ENCODE measurements around the gene SPOCK1. TPM values are rescaled to one million over a fixed set of nuclear protein-coding genes. Genes with fewer than 3 reads are reported as not detected.

SPOCK1 gene
- total and polyA plus RNA-seq, 2 of the 4 experiments (the other 2 are of a cell fraction): 5.0 to 20.3 TPM

- ATAC-seq (ENCODE audit: low read depth) (no peak), DNase-seq (no peak)
- no peak overlapping the region for H3K4me2 ChIP-seq (ENCODE audit: low read depth, low read length)
- dilution Hi-C loops (cut with HindIII; ENCODE audit: low sequenced_read_pairs, unreplicated experiment) (no loop called here), intact Hi-C loops (cut with micrococcal nuclease) (no loop called here), in situ Hi-C loops (cut with MboI; ENCODE audit: low sequenced_read_pairs) (loop anchor here (25.0 kb wide), 1 partner anchor 422 kb away; the partner anchor contains the start of gene KLHL3)
- H3K4me1 ChIP-seq (ENCODE audit: control insufficient read depth, insufficient read depth, low read length): peaks cover 3% of the 10 kb centered on the region
- no peak for TF ChIP-seq CHD1 (IDR thresholded peaks at IDR 0.05; ENCODE audit: low read depth, low read length)
- TF ChIP-seq FOS (IDR thresholded peaks at IDR 0.05; ENCODE audit: low read depth, low read length): no peak
- TF ChIP-seq CEBPB (IDR thresholded peaks at IDR 0.05; ENCODE audit: low read depth, low read length): no peak
- TF ChIP-seq ELK1 (IDR thresholded peaks at IDR 0.05; ENCODE audit: borderline replicate concordance, low read depth, low read length): no peak
- TF ChIP-seq RFX5 (IDR thresholded peaks at IDR 0.05; ENCODE audit: low read depth, low read length): no peak
- no peak for TF ChIP-seq RAD21 (IDR thresholded peaks at IDR 0.05; ENCODE audit: low read length)
- TF ChIP-seq USF2 (IDR thresholded peaks at IDR 0.05; ENCODE audit: low read depth, low read length): no peak
- WGBS, 2 experiments (ENCODE audit: extremely low coverage in 2 of 2, insufficient read length in 1 of 2): no CpG with 5 or more reads among the region's 2 CpGs
- no peak overlapping the region for H3K23ac ChIP-seq (ENCODE audit: low read depth, low read length)
- H3K9ac ChIP-seq (ENCODE audit: low read depth, low read length): no peak overlapping the region
- no peak overlapping the region for H4K91ac ChIP-seq (ENCODE audit: insufficient read depth, low read depth, low read length)
- BruUV-seq (replicated peaks): no TSS peak
- H3K4ac ChIP-seq (ENCODE audit: low read depth, low read length): no peak overlapping the region; the same call in 1 of the 2 replicates
- H3K36me3 ChIP-seq (ENCODE audit: control insufficient read depth, insufficient read depth, low read length): no peaks in the 10 kb centered on the region
- H3K27ac ChIP-seq (ENCODE audit: insufficient read depth, low read length): no peak overlapping the region
- no peak overlapping the region for H3K4me3 ChIP-seq (ENCODE audit: insufficient read depth, low read depth, low read length)
- no peak overlapping the region for H3K14ac ChIP-seq (replicated peaks; ENCODE audit: low read depth, low read length)
- no peak overlapping the region for H2BK5ac ChIP-seq (ENCODE audit: low read depth, low read length, poor library complexity, severe bottlenecking)
- H2AK5ac ChIP-seq (ENCODE audit: low read depth, low read length): no peak overlapping the region
- H2BK120ac ChIP-seq (ENCODE audit: low read depth, low read length): no peak overlapping the region
- H3K18ac ChIP-seq (ENCODE audit: low read depth, low read length): no peak overlapping the region
- H3K9me1 ChIP-seq (ENCODE audit: insufficient read depth, low read length): peaks cover 3% of the 10 kb centered on the region; the same call in 1 of the 2 replicates
- no peaks in the 10 kb centered on the region for H4K20me1 ChIP-seq (ENCODE audit: insufficient read depth, low read length)
- H2BK15ac ChIP-seq (ENCODE audit: low read depth, low read length): no peak overlapping the region
- H4K8ac ChIP-seq (ENCODE audit: low read depth in 2 of 2, low read length in 2 of 2): no peak overlapping the region
- no peaks in the 10 kb centered on the region for H3K9me3 ChIP-seq (ENCODE audit: control insufficient read depth, insufficient read depth, low read length)
- H2AFZ ChIP-seq (replicated peaks; ENCODE audit: low read length, poor library complexity): no peak overlapping the region
- ChIA-PET POLR2A (ENCODE audit: unreplicated experiment) (no interaction called here), CTCF (interaction anchor here (0.9 to 1.1 kb wide), 2 partner anchors 15 to 184 kb away, joined by 3 read pairs; partner anchors contain the start of gene SPOCK1)
- no peaks in the 10 kb centered on the region for H3K79me1 ChIP-seq (ENCODE audit: low read depth in 1 of 2, low read length in 2 of 2)
- H3K27me3 ChIP-seq (ENCODE audit: control insufficient read depth, insufficient read depth, low read length): peaks cover 11% of the 10 kb centered on the region
- H4K5ac ChIP-seq (ENCODE audit: low read depth, low read length): no peak overlapping the region
- no peak overlapping the region for H2BK20ac ChIP-seq (ENCODE audit: low read depth, low read length)
- H3K56ac ChIP-seq (ENCODE audit: extremely low read depth, insufficient read depth, low read length): no peak overlapping the region
- H2AK9ac ChIP-seq (replicated peaks; ENCODE audit: low read depth, low read length, poor library complexity): no peak overlapping the region
These were observed 184.0 kb downstream of the SPOCK1 start for GRCh38 chr5:137315109-137315508.

All from IMR-90 (cell line).